ENCODE results near the gene OR8B2. TPM values are rescaled to one million over a fixed set of nuclear protein-coding genes. Genes with fewer than 3 reads are reported as not detected.

OR8B2 gene, protein sequence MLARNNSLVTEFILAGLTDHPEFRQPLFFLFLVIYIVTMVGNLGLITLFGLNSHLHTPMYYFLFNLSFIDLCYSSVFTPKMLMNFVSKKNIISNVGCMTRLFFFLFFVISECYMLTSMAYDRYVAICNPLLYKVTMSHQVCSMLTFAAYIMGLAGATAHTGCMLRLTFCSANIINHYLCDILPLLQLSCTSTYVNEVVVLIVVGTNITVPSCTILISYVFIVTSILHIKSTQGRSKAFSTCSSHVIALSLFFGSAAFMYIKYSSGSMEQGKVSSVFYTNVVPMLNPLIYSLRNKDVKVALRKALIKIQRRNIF
- total RNA-seq (2022; extraction: Qiagen RNA extraction) = not detected in 5 replicates

GRCh38 chr11:124384399-124384798 is at the start of gene OR8B2:
OR8B2 (minus strand) TSS chr11:124384499; CDS start chr11:124383343, 1,156 bp downstream.

DNA sequence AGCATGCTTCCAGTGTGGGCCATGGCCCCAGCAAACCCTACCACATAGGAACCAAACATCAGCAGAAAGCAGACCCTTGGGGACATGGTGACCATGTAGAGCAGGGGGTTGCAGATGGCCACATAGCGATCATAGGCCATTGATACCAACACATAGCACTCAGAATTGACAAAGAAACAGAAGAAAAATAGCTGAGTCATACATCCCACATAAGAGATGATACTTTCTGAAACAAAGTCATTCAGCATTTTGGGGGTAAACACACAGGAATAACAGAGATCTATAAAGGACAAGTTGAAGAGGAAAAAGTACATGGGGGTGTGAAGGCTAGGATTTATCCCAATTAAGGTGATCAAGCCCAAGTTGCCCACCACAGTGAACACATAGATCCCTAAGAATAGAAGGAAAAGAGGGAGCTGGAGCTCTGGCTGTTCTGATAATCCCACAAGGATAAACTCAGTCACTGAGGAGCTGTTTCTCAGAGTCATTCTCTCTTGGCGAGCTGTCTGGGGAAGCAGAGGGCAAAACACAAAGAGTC is 40.2 kb upstream of the OR8B2 start, which contains the start of gene OR8B4:
TSS of gene OR8B4 (minus strand) at position 488 of the 538 bp plus-strand sequence. CDS start at position 488, 0 bp downstream.

DNA sequence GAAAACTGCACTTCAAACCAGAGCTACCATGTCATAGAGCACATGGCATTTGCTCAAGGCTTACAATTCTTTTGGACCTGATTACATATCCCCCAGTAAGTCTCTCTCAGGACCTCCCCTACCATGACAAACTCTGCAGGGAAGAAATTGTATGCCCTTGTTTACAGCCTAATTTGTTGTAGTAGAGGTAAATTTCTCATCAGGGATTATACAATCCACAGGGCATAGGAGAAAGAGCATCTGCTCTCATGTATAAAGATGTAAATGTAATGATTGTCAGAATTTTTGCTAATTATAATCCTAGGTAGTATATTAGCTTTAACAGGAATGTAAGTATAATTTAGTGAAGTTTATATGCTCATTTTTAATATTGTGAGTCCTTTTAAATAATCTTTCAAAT is 14.6 kb upstream of the OR8B2 start, which contains the start of gene OR8B3:
TSS of gene OR8B3 (minus strand) at position 101 of the 400 bp plus-strand sequence. CDS start 1,673 bp downstream, outside the sequence.

Other genes starting within 250 kb of the OR8B2 start
- gene OR10D3, start 201.2 kb downstream of the OR8B2 start, total RNA-seq (2022; extraction: Qiagen RNA extraction) = not detected in 5 replicates
- not detected in 5 replicates for gene OR8G1, start 143.4 kb downstream of the OR8B2 start, total RNA-seq (2022; extraction: Qiagen RNA extraction)
- not detected in 5 replicates for gene OR8G5, start 128.1 kb downstream of the OR8B2 start, total RNA-seq (2022; extraction: Qiagen RNA extraction)
- not detected in 5 replicates for gene OR8D1, start 70.5 kb downstream of the OR8B2 start, total RNA-seq (2022; extraction: Qiagen RNA extraction)
- gene OR8D2, start 64.3 kb downstream of the OR8B2 start, total RNA-seq (2022; extraction: Qiagen RNA extraction) = not detected in 5 replicates
- not detected in 5 replicates for gene OR8B3, start 14.5 kb upstream of the OR8B2 start, total RNA-seq (2022; extraction: Qiagen RNA extraction)
- gene OR8B4, start 40.4 kb upstream of the OR8B2 start, total RNA-seq (2022; extraction: Qiagen RNA extraction) = not detected in 5 replicates
- not detected in 5 replicates for gene OR8B8, start 61.2 kb upstream of the OR8B2 start, total RNA-seq (2022; extraction: Qiagen RNA extraction)
- not detected in 5 replicates for gene OR8B12, start 159.2 kb upstream of the OR8B2 start, total RNA-seq (2022; extraction: Qiagen RNA extraction)
- not detected in 5 replicates for gene OR8A1, start 185.5 kb upstream of the OR8B2 start, total RNA-seq (2022; extraction: Qiagen RNA extraction)
- not detected in 5 replicates for gene PANX3, start 226.9 kb upstream of the OR8B2 start, total RNA-seq (2022; extraction: Qiagen RNA extraction)
- gene TBRG1, start 238.4 kb upstream of the OR8B2 start, total RNA-seq (2022; extraction: Qiagen RNA extraction) = 15.7 to 18.2 TPM (median 16.2 TPM) in 5 replicates

Data from A549 treated with Mapracorat at 1 μM for 4 hours (cell line).